Measurements from ENCODE around the gene PPDPF. TPM values are rescaled to one million over a fixed set of nuclear protein-coding genes. Genes with fewer than 3 reads are reported as not detected.

The PPDPF gene
- total RNA-seq, 4 donors from 2014 or later = 122 to 426 (median 348) TPM

DNA sequence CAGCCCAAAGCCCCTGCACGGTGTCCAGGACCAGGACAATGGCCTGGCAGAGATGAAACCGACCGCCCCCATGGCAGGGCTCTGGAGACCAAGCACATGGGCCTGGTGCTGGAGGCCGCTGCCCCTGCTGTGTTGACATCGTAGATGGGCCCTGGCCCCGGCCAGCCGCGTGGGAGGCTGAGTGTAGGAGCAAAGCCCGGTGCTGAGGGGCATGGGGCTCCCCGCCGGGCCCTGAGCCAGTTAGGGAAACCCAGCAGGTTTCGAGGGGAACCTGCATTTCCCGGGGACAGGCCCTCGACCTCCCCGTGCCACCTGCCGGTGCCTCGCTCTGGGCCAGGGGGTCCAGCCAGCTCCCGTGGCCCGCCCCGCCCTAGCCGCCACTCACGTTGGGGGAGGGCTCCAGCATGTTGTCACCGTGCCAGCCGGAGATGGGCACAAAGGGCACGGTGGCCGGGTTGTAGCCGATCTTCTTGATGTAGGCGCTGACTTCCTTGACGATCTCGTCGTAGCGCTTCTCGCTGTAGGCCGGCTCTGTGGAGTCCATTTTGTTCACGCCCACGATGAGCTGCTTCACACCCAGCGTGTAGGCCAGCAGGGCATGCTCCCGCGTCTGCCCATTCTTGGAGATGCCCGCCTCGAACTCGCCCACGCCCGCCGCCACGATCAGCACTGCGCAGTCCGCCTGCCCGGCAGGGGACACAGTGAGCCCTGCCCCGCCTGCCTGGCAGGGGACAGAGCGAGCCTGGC is 26.0 kb upstream of the PPDPF start:
- intact Hi-C loops (cut with DNase I; ENCODE audit: low total_unique reads) = no loop called here
- H3K4me3 ChIP-seq (ENCODE audit: low read depth, poor library complexity, severe bottlenecking) = no peak overlapping the region

DNA sequence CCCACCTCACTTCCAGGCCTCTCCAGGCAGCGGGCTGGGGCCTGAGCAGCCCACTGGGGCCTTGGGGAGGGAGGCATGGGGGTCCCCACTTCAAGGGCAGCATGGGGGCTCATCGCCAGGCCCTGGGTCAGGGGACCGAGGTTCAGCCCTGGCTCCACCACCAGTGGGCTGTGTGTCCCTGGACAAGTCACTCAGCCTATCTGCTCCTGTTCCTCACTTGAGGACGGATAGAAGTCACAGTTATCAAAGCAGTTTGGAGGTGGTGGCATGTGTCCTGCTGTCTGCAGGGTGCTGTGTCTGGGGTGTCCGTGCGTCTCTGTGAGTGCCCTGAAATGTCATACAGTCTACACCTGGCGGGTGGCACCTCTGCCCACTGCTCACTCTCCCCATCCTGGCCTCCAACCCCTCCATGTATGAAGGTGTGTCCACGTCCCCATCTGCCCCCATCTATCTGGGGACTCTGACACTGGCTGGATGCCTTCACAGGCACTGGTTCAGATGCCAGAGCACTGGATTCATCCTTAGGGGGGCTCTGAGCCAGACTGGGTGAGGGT is 25.3 kb upstream of the PPDPF start:
- H3K4me3 ChIP-seq (ENCODE audit: low read depth, poor library complexity, severe bottlenecking) = no peak overlapping the region
- 76 to 84% methylated on average over 5 to 6 of the region's 8 CpGs for WGBS, 2 donors
- DNase-seq (ENCODE audit: low spot score in 2 of 2) = no peak
- TF ChIP-seq, protein P1, sequence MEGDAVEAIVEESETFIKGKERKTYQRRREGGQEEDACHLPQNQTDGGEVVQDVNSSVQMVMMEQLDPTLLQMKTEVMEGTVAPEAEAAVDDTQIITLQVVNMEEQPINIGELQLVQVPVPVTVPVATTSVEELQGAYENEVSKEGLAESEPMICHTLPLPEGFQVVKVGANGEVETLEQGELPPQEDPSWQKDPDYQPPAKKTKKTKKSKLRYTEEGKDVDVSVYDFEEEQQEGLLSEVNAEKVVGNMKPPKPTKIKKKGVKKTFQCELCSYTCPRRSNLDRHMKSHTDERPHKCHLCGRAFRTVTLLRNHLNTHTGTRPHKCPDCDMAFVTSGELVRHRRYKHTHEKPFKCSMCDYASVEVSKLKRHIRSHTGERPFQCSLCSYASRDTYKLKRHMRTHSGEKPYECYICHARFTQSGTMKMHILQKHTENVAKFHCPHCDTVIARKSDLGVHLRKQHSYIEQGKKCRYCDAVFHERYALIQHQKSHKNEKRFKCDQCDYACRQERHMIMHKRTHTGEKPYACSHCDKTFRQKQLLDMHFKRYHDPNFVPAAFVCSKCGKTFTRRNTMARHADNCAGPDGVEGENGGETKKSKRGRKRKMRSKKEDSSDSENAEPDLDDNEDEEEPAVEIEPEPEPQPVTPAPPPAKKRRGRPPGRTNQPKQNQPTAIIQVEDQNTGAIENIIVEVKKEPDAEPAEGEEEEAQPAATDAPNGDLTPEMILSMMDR (IDR thresholded peaks at IDR 0.05) = no peak
- no peak for TF ChIP-seq POLR2A (IDR thresholded peaks at IDR 0.05)
- intact Hi-C loops (cut with DNase I; ENCODE audit: low total_unique reads) = no loop called here

More for the DNA sequence above, 26.0 kb upstream of the PPDPF start:
- no peak for TF ChIP-seq POLR2A (IDR thresholded peaks at IDR 0.05)
- TF ChIP-seq, protein P1 (IDR thresholded peaks at IDR 0.05) = no peak
- 84 to 89% methylated on average over 34 to 42 of the region's 51 CpGs for WGBS, 2 donors
- no peak for DNase-seq (ENCODE audit: low spot score in 2 of 2)

DNA sequence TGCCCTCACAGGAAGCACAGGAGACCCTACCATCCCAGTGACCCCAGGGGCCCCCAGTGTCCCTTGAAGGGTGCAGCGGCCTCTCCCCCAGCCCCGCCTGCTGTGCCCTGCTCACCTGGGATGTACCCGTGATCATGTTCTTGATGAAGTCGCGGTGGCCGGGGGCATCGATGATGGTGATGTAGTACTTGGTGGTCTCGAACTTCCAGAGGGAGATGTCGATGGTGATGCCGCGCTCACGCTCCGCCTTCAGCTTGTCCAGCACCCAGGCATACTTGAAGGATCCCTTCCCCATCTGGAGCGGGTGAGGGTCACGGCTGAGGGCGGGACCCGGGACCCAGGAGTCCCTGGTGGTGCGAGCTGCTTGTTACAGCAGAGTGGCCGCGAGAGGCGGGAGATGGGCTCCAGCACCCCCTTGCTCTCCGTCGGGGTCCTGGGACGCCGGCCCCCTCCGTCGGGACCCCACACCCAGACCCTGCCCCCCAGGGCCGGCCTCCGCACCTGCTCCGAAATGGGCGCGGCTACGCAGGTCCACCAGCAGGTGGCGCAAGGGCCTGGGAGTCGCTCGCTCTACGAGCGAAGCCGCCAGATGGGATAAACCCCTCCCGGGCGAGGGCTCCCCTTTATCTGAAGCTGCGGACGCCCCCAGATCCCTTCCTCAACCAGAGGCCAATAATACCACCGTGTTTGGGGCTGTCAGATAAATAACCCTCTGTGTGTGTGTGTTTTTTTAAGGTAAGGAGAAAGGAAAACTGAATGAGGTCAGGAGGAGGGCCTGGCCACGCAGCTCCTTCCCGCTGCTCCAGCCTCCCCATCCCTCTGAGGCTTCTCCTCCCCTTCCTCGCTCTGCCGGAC is 24.6 kb upstream of the PPDPF start:
- TF ChIP-seq POLR2A (IDR thresholded peaks at IDR 0.05) = no peak
- TF ChIP-seq, protein P1 (IDR thresholded peaks at IDR 0.05) = peak in 1 of 3 donors; percentile 35
- intact Hi-C loops (cut with DNase I; ENCODE audit: low total_unique reads) = no loop called here
- 18 to 48% methylated on average over 23 to 38 of the region's 48 CpGs for WGBS, 2 donors
- no peak for DNase-seq (ENCODE audit: low spot score in 2 of 2)
- H3K4me3 ChIP-seq (ENCODE audit: low read depth, poor library complexity, severe bottlenecking) = no peak overlapping the region

DNA sequence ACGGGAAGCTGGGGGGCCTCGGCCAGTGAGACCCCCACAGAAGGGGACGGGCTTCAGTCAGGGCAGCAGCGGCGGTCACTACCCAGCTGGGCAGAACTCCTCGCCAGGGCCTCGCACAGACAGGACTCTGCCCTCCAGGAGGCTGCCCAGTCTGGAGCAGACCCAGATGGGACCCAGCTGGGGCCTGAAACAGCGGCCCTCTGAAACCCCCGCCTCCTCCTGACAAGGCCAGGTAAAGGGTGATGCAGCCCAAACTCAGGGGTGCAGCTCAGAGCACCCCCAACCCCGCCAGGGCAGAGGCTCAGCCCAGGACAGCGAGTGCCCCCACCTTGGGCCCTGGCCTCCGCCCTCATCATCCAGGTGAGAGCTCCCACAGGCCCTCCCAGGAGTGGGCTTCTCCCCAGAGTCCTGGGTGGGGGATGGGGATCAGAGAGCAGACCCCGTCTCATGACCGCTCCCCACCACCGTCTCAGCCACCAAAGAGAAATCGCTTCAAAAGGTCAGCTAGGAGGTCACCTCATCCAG is 23.9 kb upstream of the PPDPF start:
- no peak overlapping the region for H3K4me3 ChIP-seq (ENCODE audit: low read depth, poor library complexity, severe bottlenecking)

More for the DNA sequence above, 23.9 kb upstream of the PPDPF start:
- TF ChIP-seq, protein P1 (IDR thresholded peaks at IDR 0.05) = no peak
- no peak for TF ChIP-seq POLR2A (IDR thresholded peaks at IDR 0.05)
- intact Hi-C loops (cut with DNase I; ENCODE audit: low total_unique reads) = no loop called here
- 66 to 68% methylated on average over 9 to 15 of the region's 16 CpGs for WGBS, 2 donors
- no peak for DNase-seq (ENCODE audit: low spot score in 2 of 2)
